ENCODE results near the gene KCNJ2.

- TF ChIP-seq CTCF (IDR thresholded peaks at IDR 0.05) (no peak), EP300 (IDR thresholded peaks at IDR 0.05) (no peak)
Observed at GRCh38 chr17:70120425-70120824, 48.9 kb upstream of the KCNJ2 start.
